Upper lobe of left lung (tissue), 4 donors: ENCODE results near the gene P3H2.

Source experiments
- EP300 ChIP-seq, 4 donors: sonication (generic); formaldehyde crosslinking; IDR thresholded peaks; one replicate each; pipeline ENCODE4 v1.5.1; 2017; ENCODE audit warnings: antibody characterized with exemption in 4 of 4, control low read depth in 2 of 4
- TF ChIP-seq, protein P1 (sequence below), 6 experiments: fragments of 450-650 bp in 4 of 6; fragments of 200-600 bp in 2 of 6; sonication (generic) in 2 of 6; IDR thresholded peaks; one replicate each; pipeline ENCODE4 v1.5.1; 2016 to 2019; ENCODE audit warnings: antibody characterized with exemption in 6 of 6

DNA sequence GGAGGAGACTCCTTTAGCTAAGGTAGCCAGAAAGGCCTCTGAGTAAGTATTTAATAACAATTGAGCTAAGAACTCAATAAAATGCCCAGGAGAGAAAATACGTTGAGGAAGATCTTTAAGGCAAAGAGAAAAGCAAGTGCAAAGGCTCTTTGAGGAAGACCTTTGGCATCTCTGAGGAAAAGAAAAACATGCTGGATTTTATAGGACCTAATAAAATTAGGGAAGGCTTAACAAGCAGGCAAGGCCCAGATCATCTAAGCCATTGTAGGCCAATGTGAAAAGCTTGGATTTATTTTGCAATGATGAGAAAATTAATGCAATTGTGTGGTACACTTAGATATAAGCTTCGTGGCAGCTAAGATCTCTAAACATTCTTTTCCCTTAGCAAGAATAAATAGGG lies 75.7 kb downstream of the P3H2 start:
- TF ChIP-seq, protein P1, sequence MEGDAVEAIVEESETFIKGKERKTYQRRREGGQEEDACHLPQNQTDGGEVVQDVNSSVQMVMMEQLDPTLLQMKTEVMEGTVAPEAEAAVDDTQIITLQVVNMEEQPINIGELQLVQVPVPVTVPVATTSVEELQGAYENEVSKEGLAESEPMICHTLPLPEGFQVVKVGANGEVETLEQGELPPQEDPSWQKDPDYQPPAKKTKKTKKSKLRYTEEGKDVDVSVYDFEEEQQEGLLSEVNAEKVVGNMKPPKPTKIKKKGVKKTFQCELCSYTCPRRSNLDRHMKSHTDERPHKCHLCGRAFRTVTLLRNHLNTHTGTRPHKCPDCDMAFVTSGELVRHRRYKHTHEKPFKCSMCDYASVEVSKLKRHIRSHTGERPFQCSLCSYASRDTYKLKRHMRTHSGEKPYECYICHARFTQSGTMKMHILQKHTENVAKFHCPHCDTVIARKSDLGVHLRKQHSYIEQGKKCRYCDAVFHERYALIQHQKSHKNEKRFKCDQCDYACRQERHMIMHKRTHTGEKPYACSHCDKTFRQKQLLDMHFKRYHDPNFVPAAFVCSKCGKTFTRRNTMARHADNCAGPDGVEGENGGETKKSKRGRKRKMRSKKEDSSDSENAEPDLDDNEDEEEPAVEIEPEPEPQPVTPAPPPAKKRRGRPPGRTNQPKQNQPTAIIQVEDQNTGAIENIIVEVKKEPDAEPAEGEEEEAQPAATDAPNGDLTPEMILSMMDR (IDR thresholded peaks at IDR 0.05), result no peak
- no peak for TF ChIP-seq EP300 (IDR thresholded peaks at IDR 0.05)
